CD4-positive, alpha-beta T cell treated with Interleukin-10 for 1 hour (primary cell): ENCODE measurements around the gene KIF1A.

ENCODE experiments used
- DNase-seq: peaks from one replicate; pipeline ENCODE4 v3.0.0-alpha.2; 2020

The KIF1A gene

GRCh38 chr2:240728827-240729226, 91.2 kb downstream of the KIF1A start:
- no peak for DNase-seq

GRCh38 chr2:240728361-240728760, 91.7 kb downstream of the KIF1A start:
- no peak for DNase-seq

- no peak for DNase-seq
Observed at GRCh38 chr2:240727913-240728312, 92.1 kb downstream of the KIF1A start.

- no peak for DNase-seq
Observed at GRCh38 chr2:240727439-240727838, 92.6 kb downstream of the KIF1A start.

GRCh38 chr2:240726876-240727275, 93.1 kb downstream of the KIF1A start:
- no peak for DNase-seq

GRCh38 chr2:240725671-240726070, 94.3 kb downstream of the KIF1A start:
- DNase-seq = no peak

GRCh38 chr2:240725266-240725665, 94.8 kb downstream of the KIF1A start:
- no peak for DNase-seq

- no peak for DNase-seq
Observed at GRCh38 chr2:240724431-240724830, 95.6 kb downstream of the KIF1A start.

- DNase-seq = no peak
Observed at GRCh38 chr2:240723851-240724250, 96.2 kb downstream of the KIF1A start.

GRCh38 chr2:240722796-240723735, 97.0 kb downstream of the KIF1A start:
- no peak for DNase-seq

GRCh38 chr2:240722376-240722775, 97.6 kb downstream of the KIF1A start:
- DNase-seq = no peak

- DNase-seq = no peak
Observed at GRCh38 chr2:240721596-240722180, 98.3 kb downstream of the KIF1A start.

- DNase-seq = no peak
Observed at GRCh38 chr2:240720686-240721595, 99.1 kb downstream of the KIF1A start.

- no peak for DNase-seq
Observed at GRCh38 chr2:240719676-240720545, 100.1 kb downstream of the KIF1A start.

GRCh38 chr2:240718896-240719490, 101.0 kb downstream of the KIF1A start:
- no peak for DNase-seq

- DNase-seq = no peak
Observed at GRCh38 chr2:240717681-240718581, 102.1 kb downstream of the KIF1A start.

- DNase-seq = no peak
Observed at GRCh38 chr2:240717181-240717641, 102.8 kb downstream of the KIF1A start.

- no peak for DNase-seq
Observed at GRCh38 chr2:240716130-240716798, 103.8 kb downstream of the KIF1A start.

GRCh38 chr2:240714747-240715725, 105.0 kb downstream of the KIF1A start:
- no peak for DNase-seq
